GM21528 (cell line): ENCODE measurements around the gene SCUBE1.
"Not testable (repeated sequence)": the region's sequence is repeated elsewhere in the genome, so short reads cannot be mapped to it uniquely, and the experiment has no call there.

Source experiments
- ATAC-seq: cut with Tn5 transposase; IDR thresholded peaks from one replicate; pipeline ENCODE4 v1.9.1; 2021; ENCODE audit warnings: mild to moderate bottlenecking, moderate library complexity; ENCODE audit not compliant: unreplicated experiment, low FRiP score

The SCUBE1 gene

DNA sequence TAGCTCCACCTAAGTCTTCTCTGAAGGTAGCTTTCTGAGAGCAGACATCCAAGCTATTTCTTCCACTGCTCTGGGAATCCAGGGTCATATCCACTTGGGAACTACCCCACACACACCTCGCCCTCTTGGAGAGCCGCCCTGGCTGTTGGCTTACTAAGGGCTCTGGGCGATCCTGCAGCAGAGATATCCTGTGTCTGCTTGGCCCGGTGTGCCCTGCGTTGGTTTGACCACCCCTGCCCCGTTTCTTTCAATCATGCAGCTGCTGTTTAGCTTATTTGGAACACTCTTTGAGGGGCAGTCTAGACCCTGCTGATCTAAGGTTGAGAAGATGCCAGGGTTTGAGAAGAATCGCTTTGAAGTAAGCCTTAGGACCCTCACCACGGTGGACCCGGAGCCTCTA lies 17.4 kb upstream of the SCUBE1 start:
- no peak for ATAC-seq

DNA sequence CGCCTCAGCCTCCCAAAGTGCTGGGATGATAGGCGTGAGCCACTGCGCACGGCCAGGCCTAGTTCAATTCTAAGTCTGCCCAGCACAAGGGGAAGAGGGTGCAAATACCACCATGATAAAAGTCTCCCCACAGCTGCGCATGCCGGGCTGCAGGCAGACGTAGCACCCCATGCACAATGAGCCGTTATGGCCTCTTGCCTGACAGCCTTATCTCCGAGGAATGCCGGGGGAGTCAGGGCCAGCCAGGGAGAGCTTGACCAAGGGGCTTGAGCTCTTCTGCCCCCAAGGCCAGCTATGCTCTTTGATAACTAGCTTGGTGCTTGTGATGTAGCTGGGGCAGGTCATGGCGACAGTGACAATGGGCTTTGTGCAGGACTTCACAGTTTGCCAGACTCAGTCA lies 13.7 kb upstream of the SCUBE1 start:
- ATAC-seq, result no peak

DNA sequence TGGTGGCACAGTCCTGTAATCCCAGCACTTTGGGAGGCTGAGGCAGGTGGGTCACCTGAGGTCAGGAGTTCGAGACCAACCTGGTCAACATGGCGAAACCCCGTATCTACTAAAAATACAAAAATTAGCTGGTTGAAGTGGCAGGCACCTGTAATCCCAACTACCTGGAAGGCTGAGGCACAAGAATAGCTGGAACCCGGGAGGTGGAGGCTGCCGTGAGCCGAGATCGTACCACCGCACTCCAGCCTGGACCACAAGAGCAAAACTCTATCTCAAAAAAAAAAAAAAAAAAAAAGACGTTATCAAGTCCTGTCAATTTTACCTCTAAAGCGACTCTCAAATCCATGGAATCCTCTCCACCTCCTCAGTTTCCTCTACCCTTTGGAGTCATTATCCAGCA lies 12.5 kb upstream of the SCUBE1 start:
- ATAC-seq, result not testable (repeated sequence)

DNA sequence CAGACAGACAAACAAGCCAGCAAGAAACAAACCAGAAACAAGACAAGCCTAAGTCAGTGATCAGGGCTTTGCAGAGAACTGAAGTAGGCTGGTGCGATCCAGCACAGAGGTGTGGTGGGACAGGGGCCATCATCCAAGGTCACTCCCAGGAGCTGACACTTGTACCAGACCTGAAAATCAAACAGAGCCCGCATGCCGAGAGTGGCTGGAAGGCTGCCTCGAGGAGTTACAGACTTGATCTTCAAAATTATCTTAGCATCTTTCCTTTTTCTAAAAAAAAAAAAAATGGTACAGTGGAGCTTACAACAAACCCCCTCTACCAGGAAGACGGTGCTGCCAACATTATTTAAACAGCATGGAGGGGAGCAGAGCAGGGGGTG lies 8.8 kb upstream of the SCUBE1 start:
- no peak for ATAC-seq

DNA sequence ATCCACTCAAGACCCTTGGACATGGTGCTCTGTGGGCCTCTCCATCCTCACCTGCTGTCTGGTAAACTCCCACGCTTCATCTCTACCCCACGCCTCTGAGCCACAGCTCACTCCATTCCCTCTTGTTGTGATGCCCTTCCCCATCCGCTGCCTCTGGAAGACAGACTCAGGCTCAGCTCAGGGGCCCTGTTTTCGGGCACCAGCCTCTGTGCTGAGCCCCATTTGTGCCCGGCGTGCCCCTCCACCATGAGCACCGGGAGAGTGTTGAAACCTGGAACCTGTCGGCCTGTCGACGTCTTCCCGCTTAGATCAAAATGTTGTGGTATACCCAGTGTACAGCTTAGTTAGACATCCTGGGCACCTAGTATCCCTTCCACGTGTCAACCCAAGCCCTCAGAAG lies 6.5 kb upstream of the SCUBE1 start:
- no peak for ATAC-seq

DNA sequence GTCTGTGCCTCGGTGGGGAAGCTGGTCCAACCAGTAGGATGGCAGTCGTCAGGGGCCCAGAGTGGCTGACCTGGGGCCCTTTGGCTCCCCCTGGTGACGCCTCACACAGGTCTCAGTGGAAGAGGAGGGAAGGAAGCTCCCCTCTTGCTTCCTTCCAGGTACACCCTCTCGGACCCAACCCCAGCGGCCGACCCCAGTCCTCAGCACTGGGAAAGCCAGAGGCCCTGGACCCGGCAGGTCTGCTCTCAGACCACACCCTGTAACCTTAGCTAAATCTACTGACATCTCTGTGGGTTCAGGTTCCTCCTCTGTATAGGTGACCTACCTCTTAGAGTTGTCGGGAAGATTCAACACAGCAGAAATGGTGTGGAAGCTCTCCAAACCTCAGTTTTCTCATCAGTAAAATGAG lies 3.4 kb upstream of the SCUBE1 start:
- no peak for ATAC-seq

DNA sequence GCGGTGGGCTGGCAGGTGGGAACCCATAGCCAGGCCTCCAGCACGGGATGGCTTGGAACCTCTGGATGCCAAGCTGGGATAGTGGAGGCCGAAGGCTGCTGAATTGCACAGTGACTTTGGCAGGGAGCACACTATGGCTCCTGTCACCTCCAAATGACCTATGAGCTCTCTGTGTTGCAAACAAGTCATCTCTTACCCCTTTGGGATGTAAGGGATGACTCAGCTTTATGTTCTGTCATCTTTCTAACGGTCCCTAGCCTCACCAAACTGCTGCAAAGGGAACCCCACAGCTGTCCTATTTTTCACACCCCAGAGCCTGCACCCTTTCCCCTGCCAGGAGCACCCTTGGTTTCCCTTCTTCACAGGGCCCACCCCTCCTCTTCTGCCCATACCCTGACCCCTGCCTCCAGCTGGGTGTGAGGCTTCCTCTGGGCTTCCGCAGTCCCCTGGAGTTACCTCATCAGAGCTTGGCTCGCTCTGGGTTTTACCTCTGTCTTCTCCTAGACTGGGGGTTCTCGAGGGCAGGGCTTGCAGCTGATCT lies 2.7 kb upstream of the SCUBE1 start:
- no peak for ATAC-seq

DNA sequence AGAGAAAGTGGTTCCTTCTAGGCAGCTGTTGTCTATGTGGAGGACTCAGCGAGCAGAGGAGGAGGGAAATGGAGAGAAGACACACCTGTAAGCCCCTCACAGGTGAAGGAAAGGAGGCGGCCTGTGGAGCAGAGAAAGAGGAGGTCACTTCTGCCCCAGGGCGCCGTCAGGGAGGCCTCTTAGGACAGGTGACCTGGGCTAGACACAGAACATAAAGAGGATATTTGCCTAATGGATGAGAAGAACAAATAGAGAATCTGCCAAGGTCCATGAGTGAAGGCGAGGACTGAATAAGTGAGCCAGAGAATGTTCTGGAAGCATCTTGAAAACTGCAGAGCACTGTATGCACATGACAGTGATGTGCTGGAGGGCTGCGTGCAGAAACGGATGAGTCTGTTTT lies 2.2 kb upstream of the SCUBE1 start:
- no peak for ATAC-seq

DNA sequence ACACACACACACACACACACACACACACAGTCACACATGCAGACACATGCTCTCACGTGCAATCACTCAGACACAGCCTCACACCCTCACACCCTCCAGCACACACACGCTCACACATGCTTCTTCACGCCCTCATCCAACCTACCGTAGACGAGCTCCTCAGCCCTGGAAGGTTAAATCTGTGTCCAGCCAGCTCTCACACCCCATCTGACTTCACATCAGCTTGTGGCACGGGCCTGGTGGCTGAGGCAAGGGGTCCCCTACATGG lies 1.3 kb upstream of the SCUBE1 start:
- no peak for ATAC-seq

DNA sequence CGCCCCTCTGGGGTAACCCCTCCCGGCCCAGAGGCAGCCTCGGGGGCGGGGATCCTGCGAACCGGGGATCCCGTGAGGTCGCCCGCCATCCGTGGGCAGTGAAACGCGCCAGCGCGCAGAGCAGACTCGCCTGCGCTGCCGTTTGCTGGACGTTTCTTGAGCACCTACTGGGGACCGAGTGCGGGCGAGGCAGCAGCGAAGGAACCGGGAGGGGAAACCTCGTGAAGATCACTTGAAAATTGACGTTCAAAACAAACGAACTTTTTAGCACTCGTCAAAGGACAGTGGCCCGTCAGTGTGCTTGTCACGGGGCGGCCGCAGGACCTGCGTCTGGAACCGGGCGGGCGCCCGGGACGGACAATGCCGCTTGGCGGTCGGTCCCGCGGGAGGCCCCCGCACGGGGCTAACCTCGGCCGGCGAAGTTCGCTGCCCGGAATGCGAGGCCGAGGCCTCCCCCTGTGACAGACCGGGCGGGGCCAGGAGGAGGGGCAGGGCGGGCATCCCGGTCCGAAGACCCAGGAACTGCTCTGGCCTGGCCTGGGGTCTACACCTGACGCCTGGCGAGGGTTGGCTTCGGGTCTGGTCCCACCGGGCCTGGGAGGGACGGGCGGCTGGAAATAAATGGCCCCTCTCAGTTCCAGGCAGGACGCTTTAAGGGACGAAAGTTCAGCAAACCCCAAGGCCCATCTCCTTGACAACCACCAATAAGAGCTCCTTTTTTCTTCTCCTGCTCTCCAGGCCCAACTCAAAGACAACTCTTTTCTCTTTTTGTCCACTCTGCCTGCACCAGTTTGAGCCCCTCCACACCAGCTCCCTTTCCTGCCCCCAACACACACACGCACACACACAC lies 723 bp upstream of the SCUBE1 start:
- no peak for ATAC-seq

DNA sequence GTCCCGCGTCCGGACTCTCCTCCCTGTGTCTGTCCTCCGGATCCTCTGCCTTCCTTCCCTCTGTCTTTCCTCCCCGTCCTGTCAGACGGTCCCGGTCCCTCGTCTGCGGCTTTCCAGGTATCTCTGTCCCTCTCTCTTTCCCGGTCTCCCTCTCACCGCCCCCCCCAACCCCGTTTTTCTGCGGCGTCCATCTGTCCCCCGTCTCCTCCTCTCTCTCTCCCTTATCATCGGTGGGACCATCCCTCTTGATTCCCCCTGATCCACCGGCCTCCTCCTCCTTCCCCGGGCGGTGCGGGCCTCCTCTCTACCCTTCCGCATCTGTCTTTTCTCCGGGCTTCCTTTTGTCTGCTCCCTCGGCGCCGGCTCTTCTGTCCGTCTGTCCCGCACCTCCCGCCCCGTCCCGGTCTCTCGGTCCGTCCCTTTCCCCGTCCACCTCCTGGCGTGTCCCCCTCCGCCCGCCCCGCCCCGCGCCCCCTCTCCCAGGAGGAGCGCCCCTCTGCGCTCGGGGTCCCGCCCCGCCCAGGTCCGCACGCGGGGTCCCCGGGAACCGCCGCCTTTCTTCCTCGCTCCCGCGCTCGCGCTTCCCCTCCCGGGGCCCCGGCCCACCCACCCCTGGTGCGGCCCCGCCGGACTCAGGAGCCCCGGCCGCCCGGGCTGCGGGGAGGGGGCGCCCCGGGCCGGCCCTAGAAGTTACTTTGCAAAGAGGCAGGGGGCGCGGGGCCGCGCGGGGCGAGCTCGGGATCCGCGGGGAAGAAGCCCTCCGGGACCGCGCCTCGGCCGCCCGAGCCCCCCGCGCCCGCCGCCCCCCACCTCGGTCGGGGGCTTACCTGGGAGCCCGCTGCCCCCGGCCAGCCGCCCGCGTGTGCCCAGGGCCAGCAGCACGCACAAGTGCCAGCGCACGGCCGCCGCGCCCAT lies 568 bp downstream of the SCUBE1 start:
- no peak for ATAC-seq

DNA sequence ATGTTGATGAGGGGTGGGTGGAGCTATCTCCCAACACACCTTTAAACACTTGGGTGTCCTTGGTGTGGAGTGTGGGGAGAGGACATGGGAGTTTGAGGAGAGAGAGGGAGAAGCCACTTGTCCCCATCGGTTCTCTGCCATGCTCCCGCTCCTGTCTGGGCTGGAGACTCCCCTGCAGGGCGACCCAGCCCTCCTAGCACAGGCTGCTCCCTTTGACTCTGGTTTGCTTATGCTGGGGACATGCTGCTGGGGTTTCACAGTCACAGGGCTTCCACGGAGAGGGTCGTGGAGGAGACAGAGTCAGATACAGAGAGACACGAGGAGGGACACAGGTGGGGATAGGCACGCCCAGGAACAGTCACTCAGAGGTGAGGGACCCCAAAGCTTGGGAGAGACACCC lies 1.6 kb downstream of the SCUBE1 start:
- ATAC-seq, result no peak

DNA sequence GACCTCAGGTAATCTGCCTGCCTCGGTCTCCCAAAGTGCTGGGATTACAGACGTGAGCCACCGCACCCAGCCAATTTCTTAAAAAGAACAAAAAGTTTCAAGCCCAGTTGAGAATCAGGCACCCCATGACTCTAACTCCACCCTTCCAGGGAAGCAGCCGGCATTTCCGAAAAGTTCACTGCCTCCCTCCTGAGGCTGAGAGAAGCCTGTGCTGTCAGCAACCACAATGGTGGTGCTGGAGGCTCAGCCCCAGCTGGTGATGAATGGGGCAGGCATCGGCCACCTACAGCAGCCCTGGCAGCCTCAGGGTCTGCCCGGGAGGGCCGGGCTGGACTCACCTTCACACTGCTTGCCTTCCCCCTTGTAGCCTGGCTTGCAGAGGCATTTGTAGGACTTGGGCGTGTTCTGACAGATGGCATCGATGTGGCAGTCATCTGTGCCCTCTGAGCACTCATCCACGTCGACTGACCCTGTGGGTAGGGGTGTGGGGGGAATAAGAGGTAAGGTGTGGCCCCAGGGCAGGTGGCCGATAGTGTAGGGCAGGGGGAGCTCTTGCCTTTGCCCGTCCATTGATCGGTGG lies 4.3 kb downstream of the SCUBE1 start:
- no peak for ATAC-seq

DNA sequence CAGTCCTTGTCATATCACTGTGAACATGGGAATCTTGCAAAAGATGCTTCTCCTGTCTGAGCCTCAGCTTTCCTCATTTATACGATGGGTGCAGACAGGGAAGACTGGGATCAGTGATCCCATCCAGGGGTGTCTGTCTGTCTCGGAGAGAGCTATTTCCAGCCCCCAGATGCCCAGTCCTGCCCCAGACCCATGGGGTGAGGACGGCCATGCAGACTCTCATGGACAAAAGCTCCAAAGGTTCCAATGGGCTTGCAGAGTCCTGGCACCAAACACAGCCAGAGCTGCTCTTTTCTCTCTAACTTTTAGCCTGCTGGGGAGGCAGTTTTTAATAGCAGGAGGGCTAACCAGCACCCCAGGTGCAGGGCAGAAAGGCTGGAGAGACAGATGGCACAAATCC lies 5.2 kb downstream of the SCUBE1 start:
- no peak for ATAC-seq

DNA sequence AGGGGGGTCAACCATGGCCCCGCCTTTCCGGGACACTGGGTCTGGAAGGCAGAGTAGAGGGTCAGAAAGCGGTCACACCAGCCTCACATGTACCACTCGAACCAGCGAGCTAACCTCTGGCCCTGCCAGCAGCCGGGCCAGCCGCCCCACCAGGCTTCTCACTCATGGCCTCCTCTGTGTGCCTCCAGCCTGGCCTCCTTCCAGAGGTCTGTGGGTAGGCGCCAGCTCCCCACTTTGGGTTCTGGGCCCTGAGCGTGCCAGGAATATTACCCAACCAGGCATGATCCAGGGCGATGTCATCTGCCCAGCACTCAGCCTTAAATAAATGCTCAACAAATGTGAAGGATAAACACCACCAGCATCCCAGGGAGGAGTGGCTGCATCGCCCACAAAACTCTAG lies 5.8 kb downstream of the SCUBE1 start:
- no peak for ATAC-seq

DNA sequence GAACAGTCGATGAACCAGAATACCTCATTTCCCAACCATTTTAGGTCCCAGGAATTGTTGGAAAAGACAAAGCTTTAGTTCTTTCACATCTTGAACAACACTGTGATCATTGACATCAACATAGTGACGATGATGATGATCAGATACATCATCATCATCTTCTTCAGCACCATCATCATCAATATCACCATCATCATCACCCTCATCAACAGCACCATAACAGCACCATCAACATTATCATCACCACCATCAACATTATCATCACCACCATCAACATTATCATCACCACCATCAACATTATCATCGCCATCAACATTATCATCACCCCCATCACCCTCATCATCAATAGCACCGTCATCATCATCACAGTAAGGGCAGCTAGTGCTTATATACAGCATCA lies 8.8 kb downstream of the SCUBE1 start:
- ATAC-seq, result no peak

DNA sequence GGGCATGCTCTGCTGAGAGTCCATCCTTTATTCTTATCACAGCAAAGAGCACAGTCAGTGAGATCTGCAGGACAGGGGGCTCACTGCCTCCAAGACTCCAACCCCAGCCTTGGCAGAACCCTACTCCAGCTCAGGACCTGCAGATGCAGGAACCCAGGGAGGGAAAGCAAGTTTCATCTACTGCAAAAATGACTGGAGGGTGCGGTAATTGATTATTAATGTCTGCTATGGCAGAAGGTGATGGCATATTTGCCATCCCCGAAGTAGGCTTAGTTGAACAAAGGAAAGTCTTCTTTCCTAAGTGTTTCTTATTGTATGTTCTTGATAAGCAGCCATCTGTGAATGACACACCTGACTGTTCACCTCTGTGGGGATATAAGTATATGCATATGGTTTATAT lies 9.2 kb downstream of the SCUBE1 start:
- no peak for ATAC-seq

DNA sequence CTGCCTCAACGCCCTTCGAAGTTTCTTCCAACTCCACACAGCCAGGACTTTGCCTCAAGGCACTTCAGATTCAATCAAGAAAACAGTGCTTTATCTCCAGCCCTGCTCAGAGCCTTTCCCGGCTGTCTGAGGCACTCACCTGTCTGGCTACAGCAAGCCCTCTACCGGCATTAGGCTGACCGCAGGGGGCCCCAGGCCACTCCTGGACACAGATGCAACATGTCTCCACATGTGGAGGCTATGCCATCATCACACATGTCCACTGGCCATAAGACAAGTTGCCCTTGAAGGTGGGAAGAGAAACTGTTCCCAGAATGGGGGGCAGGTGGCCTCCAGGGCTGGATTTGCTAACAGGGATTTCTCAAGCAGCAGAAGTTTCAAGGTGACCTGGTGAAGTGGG lies 10.0 kb downstream of the SCUBE1 start:
- no peak for ATAC-seq

DNA sequence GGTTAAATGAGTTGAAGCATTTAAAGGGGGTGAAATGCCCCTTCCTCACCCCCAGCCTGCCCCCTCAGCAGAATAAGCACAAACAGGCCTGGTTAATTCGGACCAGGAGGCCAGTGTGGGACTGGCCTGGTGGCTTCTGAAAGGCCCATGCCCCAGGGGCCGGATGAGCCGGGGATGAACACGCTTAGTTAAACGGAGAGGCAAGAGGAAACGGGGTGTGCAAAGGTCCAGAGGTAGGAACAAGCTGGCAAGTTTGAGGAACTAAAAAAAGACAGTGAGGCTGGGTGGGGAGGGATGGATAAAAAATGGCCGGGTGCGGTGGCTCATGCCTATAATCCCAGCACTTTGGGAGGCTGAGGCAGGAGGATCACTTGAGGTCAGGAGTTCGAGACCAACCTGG lies 11.5 kb downstream of the SCUBE1 start:
- no peak for ATAC-seq

DNA sequence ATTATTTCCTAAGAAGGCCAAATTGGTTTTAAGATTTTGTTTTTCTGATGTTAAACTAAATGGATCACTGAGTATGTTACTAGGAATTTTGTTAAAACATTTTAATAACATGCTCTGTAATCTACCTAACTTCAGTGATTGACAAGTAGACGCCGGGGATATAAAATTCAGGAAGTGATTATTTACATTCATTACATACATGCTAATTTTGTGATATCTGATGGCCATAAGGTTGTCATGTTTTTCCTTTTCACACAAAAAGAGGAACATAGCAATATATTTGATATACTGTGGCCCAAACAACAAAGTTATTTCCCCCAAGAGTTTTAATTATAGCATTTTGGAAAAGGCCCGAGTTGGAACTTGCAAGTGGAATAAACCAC lies 12.1 kb downstream of the SCUBE1 start:
- no peak for ATAC-seq
